Hepatocyte (in vitro differentiated cells): Measurements from ENCODE around the gene PPHLN1.

ENCODE experiments used
- EZH2 ChIP-seq: fragments of 200-600 bp; sonication (generic); IDR thresholded peaks from 2 replicates; pipeline ENCODE4 v1.6.1; 2016; ENCODE audit warnings: antibody characterized with exemption, mild to moderate bottlenecking, borderline replicate concordance
- EZH2phosphoT487 ChIP-seq: fragments of 200-600 bp; sonication (generic); IDR thresholded peaks from one replicate; pipeline ENCODE4 v1.6.1; 2018; ENCODE audit warnings: antibody characterized with exemption, mild to moderate bottlenecking, low read depth, moderate library complexity; ENCODE audit not compliant: unreplicated experiment, severe bottlenecking
- TF ChIP-seq, protein P1 (sequence below): fragments of 200-600 bp; sonication (generic); IDR thresholded peaks from 2 replicates; pipeline ENCODE4 v1.5.1; 2016; ENCODE audit warnings: antibody characterized with exemption, mild to moderate bottlenecking; ENCODE audit not compliant: poor library complexity

DNA sequence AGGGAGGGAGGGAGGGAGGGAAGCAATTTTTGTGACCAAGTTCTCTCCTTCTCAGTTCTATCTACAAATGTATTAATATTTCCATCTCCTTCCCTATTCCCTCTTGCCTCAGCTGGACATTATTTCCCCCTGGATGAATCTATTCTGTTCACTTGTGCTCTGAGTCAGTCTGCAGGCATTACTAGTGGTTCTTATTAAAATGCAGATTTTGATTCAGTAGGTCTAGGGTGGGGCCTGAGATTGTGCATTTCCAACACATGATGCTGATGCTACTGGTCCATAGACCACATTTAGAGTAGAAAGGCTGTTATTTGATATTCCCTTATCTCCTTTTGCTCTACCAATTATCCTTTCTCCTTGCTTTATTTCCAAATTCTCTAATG is 47.8 kb upstream of the PPHLN1 start:
- TF ChIP-seq EZH2 (no peak), EZH2phosphoT487 (no peak)
- TF ChIP-seq, protein P1, sequence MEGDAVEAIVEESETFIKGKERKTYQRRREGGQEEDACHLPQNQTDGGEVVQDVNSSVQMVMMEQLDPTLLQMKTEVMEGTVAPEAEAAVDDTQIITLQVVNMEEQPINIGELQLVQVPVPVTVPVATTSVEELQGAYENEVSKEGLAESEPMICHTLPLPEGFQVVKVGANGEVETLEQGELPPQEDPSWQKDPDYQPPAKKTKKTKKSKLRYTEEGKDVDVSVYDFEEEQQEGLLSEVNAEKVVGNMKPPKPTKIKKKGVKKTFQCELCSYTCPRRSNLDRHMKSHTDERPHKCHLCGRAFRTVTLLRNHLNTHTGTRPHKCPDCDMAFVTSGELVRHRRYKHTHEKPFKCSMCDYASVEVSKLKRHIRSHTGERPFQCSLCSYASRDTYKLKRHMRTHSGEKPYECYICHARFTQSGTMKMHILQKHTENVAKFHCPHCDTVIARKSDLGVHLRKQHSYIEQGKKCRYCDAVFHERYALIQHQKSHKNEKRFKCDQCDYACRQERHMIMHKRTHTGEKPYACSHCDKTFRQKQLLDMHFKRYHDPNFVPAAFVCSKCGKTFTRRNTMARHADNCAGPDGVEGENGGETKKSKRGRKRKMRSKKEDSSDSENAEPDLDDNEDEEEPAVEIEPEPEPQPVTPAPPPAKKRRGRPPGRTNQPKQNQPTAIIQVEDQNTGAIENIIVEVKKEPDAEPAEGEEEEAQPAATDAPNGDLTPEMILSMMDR = no peak
